GM12801 (cell line): ENCODE results near the gene HAUS3.

Experiments used
- CTCF ChIP-seq: IDR thresholded peaks from one replicate; pipeline ENCODE4 v1.5.1; 2011; ENCODE audit warnings: control low read depth; ENCODE audit not compliant: insufficient read length; ENCODE audit errors: extremely low read depth

Gene HAUS3

DNA sequence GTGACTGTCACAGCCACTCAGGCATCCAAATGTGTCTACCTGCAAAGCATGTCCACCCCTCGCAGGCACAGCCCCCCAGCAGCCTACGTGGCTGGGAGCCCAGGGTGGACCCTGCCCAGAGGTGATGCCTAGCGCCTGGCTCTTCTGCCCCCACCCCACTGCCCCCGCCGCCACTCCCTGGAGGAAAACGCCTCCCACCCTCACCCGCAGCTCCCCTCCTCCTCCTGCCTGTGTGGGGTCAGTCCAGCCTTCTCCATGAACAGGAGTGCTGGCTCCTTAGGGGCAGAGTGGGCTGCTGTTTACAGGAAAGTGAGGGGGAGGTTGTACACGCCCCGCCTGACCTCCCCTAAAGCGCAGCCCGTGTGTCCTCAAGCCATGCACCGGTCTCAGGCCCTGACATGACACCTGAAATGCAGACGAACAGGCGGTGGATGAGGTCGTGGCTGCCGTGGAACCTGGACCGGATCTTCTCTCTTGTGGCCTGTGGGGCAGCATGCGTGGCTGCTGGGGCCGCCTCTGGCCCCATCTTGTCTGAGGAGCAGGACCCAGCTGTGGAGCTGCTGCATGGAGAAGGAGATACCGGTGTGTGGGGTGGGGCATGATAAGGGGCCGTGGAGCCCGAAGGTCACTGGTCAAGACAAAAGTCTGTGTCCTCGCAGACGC is 31.9 kb upstream of the HAUS3 start:
- no peak for TF ChIP-seq CTCF

- TF ChIP-seq CTCF = no peak
Observed at GRCh38 chr4:2273221-2273620, 31.3 kb upstream of the HAUS3 start.

GRCh38 chr4:2272828-2273120 is 30.9 kb upstream of the HAUS3 start:
- TF ChIP-seq CTCF = no peak

- TF ChIP-seq CTCF = no peak
Observed at GRCh38 chr4:2272026-2272827, 30.3 kb upstream of the HAUS3 start.

- no peak for TF ChIP-seq CTCF
Observed at GRCh38 chr4:2271279-2272025, 29.5 kb upstream of the HAUS3 start.

DNA sequence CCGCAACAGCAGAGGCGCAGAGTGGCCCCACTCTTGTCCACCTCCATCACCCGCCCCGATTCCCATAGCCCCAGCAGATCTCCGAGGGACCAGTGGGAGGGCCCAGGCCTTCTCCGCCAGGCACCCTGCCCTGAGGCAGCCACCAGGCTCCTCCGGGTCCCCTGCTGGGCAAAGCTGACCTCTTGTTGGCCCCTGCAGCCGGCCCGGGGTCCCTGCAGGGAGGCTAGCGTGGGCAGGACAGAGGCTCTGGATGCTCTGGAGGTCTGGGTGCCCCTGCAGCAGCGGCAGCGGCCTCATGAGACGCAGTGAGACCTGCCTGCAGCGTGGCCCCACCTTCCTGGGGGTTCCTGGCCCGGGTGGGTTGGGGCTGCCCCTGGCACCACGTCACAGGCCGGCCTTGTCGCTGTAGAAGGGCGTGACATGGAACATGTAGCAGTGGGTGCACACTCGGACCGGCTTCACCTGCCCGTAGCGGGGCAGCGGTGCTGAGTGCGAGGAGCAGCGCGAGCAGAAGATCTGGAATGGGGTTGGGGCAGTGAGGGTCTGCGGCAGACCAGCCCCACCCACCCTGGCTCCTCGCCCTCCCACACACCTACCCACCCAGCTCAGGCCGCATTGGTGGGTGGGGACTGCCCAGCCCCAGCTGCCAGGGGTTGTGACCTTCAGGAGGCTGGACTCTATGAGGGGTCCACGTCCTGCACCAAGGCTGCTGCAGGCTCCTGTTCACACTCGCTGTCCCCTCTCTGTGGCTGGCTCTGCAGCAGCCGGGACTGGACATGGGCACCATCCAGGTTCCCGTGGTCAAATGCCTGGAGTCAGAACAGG is 28.6 kb upstream of the HAUS3 start:
- no peak for TF ChIP-seq CTCF
